K562 (cell line): Measurements from ENCODE around the gene SERPINE3. TPM values are rescaled to one million over a fixed set of nuclear protein-coding genes. Genes with fewer than 3 reads are reported as not detected.

ENCODE experiments used
- ATAC-seq: fragments of 200-7000 bp; cut with Tn5 transposase; 3 replicates; pipeline ENCODE4 v1.9.1; 2020; ENCODE audit warnings: moderate library complexity
- BruUV-seq: library from RNA; stranded (reverse); fragments of 400-500 nt; replicated peaks from 2 replicates; lab custom pipeline; 2021; lab: Mats Ljungman, UMichigan
- CTCF ChIA-PET: fragments of 300-600 bp; formaldehyde crosslinking; extraction: SDS; loops from one replicate; lab custom pipeline; 2021; ENCODE audit warnings: low intra/inter-chr PET ratio; lab: Yijun Ruan, JAX
- POLR2A ChIA-PET: fragments of 300-600, 350-650 bp; sonication (Branson Sonifier 250); formaldehyde crosslinking; extraction: SDS; loops from one replicate; lab custom pipeline; 2021; ENCODE audit warnings: antibody characterized with exemption, inconsistent platforms; lab: Yijun Ruan, JAX
- DNase-seq, 4 experiments: peaks; one replicate each; pipeline versions ENCODE4 v3.0.0 to v3.0.0-alpha.2; 2011 to 2018; ENCODE audit warnings: low spot score in 3 of 4, mixed read lengths in 3 of 4; ENCODE audit errors: extremely low read depth in 1 of 4
- FAIRE-seq: peaks from 2 replicates; lab custom pipeline; 2011; peaks lifted over from hg19 to GRCh38; lab: Jason Lieb, UNC
- H2AFZ ChIP-seq: 2 replicates; pipeline ENCODE4 v1.6.0; 2011; ENCODE audit warnings: low read depth, low read length, control low read depth, inconsistent platforms
- H3K27ac ChIP-seq: fragments of 200-600 bp; 3 replicates; pipeline ENCODE4 v1.8.0; 2011; ENCODE audit warnings: low read depth, mild to moderate bottlenecking, control low read depth, inconsistent platforms, low read length, moderate library complexity, mixed read lengths; ENCODE audit errors: extremely low read depth
- H3K27me3 ChIP-seq, 2 experiments: fragments of 300-600 bp in 1 of 2; 2 replicates in 1 of 2; 3 replicates in 1 of 2; pipeline versions ENCODE4 v1.6.0 to v1.8.0; 2011; ENCODE audit warnings: inconsistent platforms in 2 of 2, low read length in 2 of 2, mild to moderate bottlenecking in 1 of 2, mixed read lengths in 1 of 2, moderate library complexity in 1 of 2; ENCODE audit not compliant: control insufficient read depth in 2 of 2, insufficient read depth in 2 of 2
- H3K36me3 ChIP-seq: fragments of 300-600 bp; 3 replicates; pipeline ENCODE4 v1.8.0; 2011; ENCODE audit warnings: mild to moderate bottlenecking, low read length, inconsistent platforms; ENCODE audit not compliant: control insufficient read depth, insufficient read depth
- H3K4me1 ChIP-seq, 2 experiments: fragments of 200-600 bp in 1 of 2; replicated peaks in 1 of 2; 2 replicates in 1 of 2; 3 replicates in 1 of 2; pipeline versions ENCODE4 v1.5.1 to v1.8.0; 2011; ENCODE audit warnings: inconsistent platforms in 2 of 2, low read length in 2 of 2, mild to moderate bottlenecking in 1 of 2, mixed read lengths in 1 of 2, moderate library complexity in 1 of 2; ENCODE audit not compliant: control insufficient read depth in 2 of 2, insufficient read depth in 2 of 2
- H3K4me2 ChIP-seq: 2 replicates; pipeline ENCODE4 v1.6.1; 2011; ENCODE audit warnings: low read length, control low read depth, inconsistent platforms, mixed read lengths; ENCODE audit not compliant: insufficient read depth
- H3K4me3 ChIP-seq: fragments of 200-600 bp; sonication (generic), shearing (Covaris generic); 2 replicates; pipeline ENCODE4 v1.5.1; 2016; ENCODE audit warnings: control low read depth, inconsistent platforms
- H3K79me2 ChIP-seq: fragments of 200-600 bp; 3 replicates; pipeline ENCODE4 v1.8.0; 2011; ENCODE audit warnings: low read length, inconsistent platforms; ENCODE audit not compliant: control insufficient read depth, insufficient read depth
- H3K9ac ChIP-seq, 2 experiments: 2 replicates each; pipeline versions ENCODE4 v1.6.0 to v1.6.1; 2011; ENCODE audit warnings: low read depth in 2 of 2, low read length in 2 of 2, control low read depth in 1 of 2, inconsistent platforms in 1 of 2, mild to moderate bottlenecking in 1 of 2, mixed read lengths in 1 of 2; ENCODE audit not compliant: insufficient read depth in 1 of 2
- H3K9me1 ChIP-seq: one replicate; pipeline ENCODE4 v1.6.0; 2011; ENCODE audit warnings: inconsistent platforms, mild to moderate bottlenecking, low read length, moderate library complexity; ENCODE audit not compliant: control insufficient read depth, insufficient read depth
- H3K9me3 ChIP-seq: replicated peaks from 2 replicates; pipeline ENCODE4 v1.5.1; 2011; ENCODE audit warnings: low read depth, low read length, inconsistent platforms; ENCODE audit not compliant: control insufficient read depth, insufficient read depth
- H4K20me1 ChIP-seq: replicated peaks from 2 replicates; pipeline ENCODE4 v1.6.1; 2011; ENCODE audit warnings: low read length, inconsistent platforms, mixed read lengths; ENCODE audit not compliant: control insufficient read depth, insufficient read depth
- C11orf30 ChIP-seq: fragments of 450-650 bp; IDR thresholded peaks from 2 replicates; pipeline ENCODE4 v1.6.1; 2016; ENCODE audit warnings: low read depth, mild to moderate bottlenecking
- CBFB ChIP-seq: sonication (generic); formaldehyde crosslinking; IDR thresholded peaks from 2 replicates; pipeline ENCODE4 v1.4.0; 2020; ENCODE audit warnings: mild to moderate bottlenecking, missing genetic modification reagents
- CHD1 ChIP-seq: fragments of 200-600 bp; sonication (generic); IDR thresholded peaks from one replicate; pipeline ENCODE4 v1.6.1; 2012; ENCODE audit warnings: mild to moderate bottlenecking, moderate library complexity, low read length, inconsistent platforms
- L3MBTL2 ChIP-seq: fragments of 450-650 bp; IDR thresholded peaks from 2 replicates; pipeline ENCODE4 v1.6.1; 2016; ENCODE audit warnings: mild to moderate bottlenecking, moderate library complexity
- RBM34 ChIP-seq: fragments of 200-400 bp; formaldehyde crosslinking; IDR thresholded peaks from 2 replicates; pipeline ENCODE4 v1.6.1; 2018; ENCODE audit warnings: low read length, borderline replicate concordance; ENCODE audit not compliant: insufficient read depth
- SLC30A9 ChIP-seq: fragments of 250-450 bp; sonication (Bioruptor Pico); IDR thresholded peaks from 2 replicates; pipeline ENCODE4 v1.8.0; 2022; ENCODE audit warnings: mild to moderate bottlenecking, moderate library complexity
- SMARCA4 ChIP-seq: fragments of 450-650 bp; IDR thresholded peaks from 2 replicates; pipeline ENCODE4 v1.6.1; 2016
- SMARCE1 ChIP-seq: fragments of 450-650 bp; IDR thresholded peaks from 2 replicates; pipeline ENCODE4 v1.7.1; 2016; ENCODE audit warnings: mild to moderate bottlenecking
- SOX6 ChIP-seq: fragments of 450-650 bp; IDR thresholded peaks from 2 replicates; pipeline ENCODE4 v1.6.1; 2014; ENCODE audit warnings: mild to moderate bottlenecking
- ZNF23 ChIP-seq: fragments of 250-450 bp; sonication (Bioruptor Pico); IDR thresholded peaks from 2 replicates; pipeline ENCODE4 v1.4.0; 2020; ENCODE audit warnings: mild to moderate bottlenecking
- ZNF232 ChIP-seq: sonication (generic); formaldehyde crosslinking; IDR thresholded peaks from 2 replicates; pipeline ENCODE4 v1.8.0; 2022; ENCODE audit warnings: mild to moderate bottlenecking, missing genetic modification reagents
- ZNF274 ChIP-seq: IDR thresholded peaks from 2 replicates; pipeline ENCODE4 v1.6.1; 2011; ENCODE audit warnings: low read depth, mild to moderate bottlenecking, low read length, moderate library complexity, borderline replicate concordance
- ZNF408 ChIP-seq: fragments of 250-450 bp; sonication (Bioruptor Pico); IDR thresholded peaks from 2 replicates; pipeline ENCODE4 v1.4.0; 2020; ENCODE audit warnings: low read depth, mild to moderate bottlenecking, moderate library complexity
- ZNF561 ChIP-seq: fragments of 450-650 bp; formaldehyde crosslinking; conservative IDR thresholded peaks from 2 replicates; pipeline ENCODE4 v1.4.0; 2020; ENCODE audit warnings: mild to moderate bottlenecking, moderate library complexity
- WGBS: fragments of 100-300 bp; shearing (Covaris generic); methylation state at CpG from one replicate; pipeline ENCODE4 v1.1.6; 2016; ENCODE audit warnings: low coverage, mixed read lengths; ENCODE audit not compliant: insufficient coverage; ENCODE audit errors: missing lambda C conversion rate; 5-methylcytosine and 5-hydroxymethylcytosine counted together
- in situ Hi-C: fragments of 300-500 bp; cut with MboI; formaldehyde crosslinking; loops from 4 replicates; pipeline ENCODE4 v1.15.0; 2018; ENCODE audit warnings: inconsistent platforms, mixed read lengths
- intact Hi-C: fragments of 100-400 bp; cut with micrococcal nuclease; formaldehyde crosslinking; loops from 2 replicates; pipeline ENCODE4 v1.14.2; 2022
- polyA plus RNA-seq, 8 experiments: library from polyadenylated mRNA; depleted of rRNA in 4 of 8; stranded (reverse) in 5 of 8; unstranded in 3 of 8; fragments of >200 nt; fragmentation: Nextera tagmentation in 2 of 8; fragmentation: Illumina TruSeq in 1 of 8; extraction: Ambion mirVana in 2 of 8; extraction: Trizol in 1 of 8; gene quantifications; 2 replicates each; pipeline versions ENCODE4 v1.2.1 to v1.2.3, GENCODE V29; 2011 to 2014; ENCODE audit warnings: inconsistent platforms in 1 of 8, missing spikeins in 1 of 8
- total RNA-seq, 7 experiments: library from RNA; depleted of rRNA in 6 of 7; stranded (reverse); fragments of >200 nt in 6 of 7; fragmentation: Illumina TruSeq in 2 of 7; extraction: Trizol in 2 of 7; gene quantifications; 2 replicates each; pipeline versions ENCODE4 v1.2.1 to v1.2.3, GENCODE V29; 2011 to 2021; ENCODE audit warnings: low replicate concordance in 1 of 7
- TF ChIP-seq, protein P1 (sequence below): sonication (generic); formaldehyde crosslinking; IDR thresholded peaks from 2 replicates; pipeline ENCODE4 v1.8.1; 2022; ENCODE audit warnings: missing genetic modification reagents
- TF ChIP-seq, protein P2 (sequence below): fragments of 250-450 bp; sonication (Bioruptor Pico); IDR thresholded peaks from 2 replicates; pipeline ENCODE4 v1.8.0; 2021; ENCODE audit warnings: moderate library complexity, mild to moderate bottlenecking, inconsistent platforms
- TF ChIP-seq, protein P3 (sequence below): fragments of 250-450 bp; sonication (Bioruptor Pico); IDR thresholded peaks from 2 replicates; pipeline ENCODE4 v1.8.0; 2022; ENCODE audit warnings: moderate library complexity, mild to moderate bottlenecking, inconsistent platforms
- TF ChIP-seq, protein P4 (sequence below): sonication (generic); formaldehyde crosslinking; IDR thresholded peaks from 2 replicates; pipeline ENCODE4 v1.8.0; 2022; ENCODE audit warnings: mild to moderate bottlenecking, low read depth, missing genetic modification reagents

The SERPINE3 gene
- total and polyA plus RNA-seq, 9 of the 15 experiments (the other 6 are each of a cell fraction or from before 2014, with no cell fraction given), result not detected

DNA sequence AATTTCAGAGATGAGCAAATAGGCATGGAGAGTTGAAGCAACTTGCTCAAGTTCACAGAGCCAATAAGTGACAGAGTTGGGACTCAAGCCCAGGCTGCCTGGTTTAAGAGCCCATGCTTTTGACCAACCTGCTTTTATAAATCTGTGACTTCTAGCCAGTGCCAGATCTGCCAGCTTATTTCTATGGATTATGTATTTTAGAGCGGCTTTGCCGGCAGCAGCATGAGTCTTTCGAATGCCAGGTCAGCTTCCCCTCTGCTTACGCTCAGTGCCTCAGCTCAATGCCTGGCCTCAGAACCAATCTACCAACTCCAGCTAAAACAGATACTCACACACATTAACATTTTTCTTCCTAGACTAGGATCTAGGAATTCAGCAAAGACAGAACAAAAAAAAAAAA, 2.3 kb downstream of the SERPINE3 start:
- WGBS, result 11% methylated on average over 4 of the region's 4 CpGs
- no peak for DNase-seq
- no peak overlapping the region for H2AFZ ChIP-seq
- H3K9me3 ChIP-seq, result no peaks in the 10 kb centered on the region
- no peak for ATAC-seq
- peaks cover 7 to 51% of the 10 kb centered on the region in 2 experiments for H3K27me3 ChIP-seq
- H3K4me2 ChIP-seq, result no peak overlapping the region
- H3K4me3 ChIP-seq, result no peak overlapping the region
- BruUV-seq, result no TSS peak
- ChIA-PET CTCF (no interaction called here), POLR2A (interaction anchor here (1.1 kb wide), 1 partner anchor 13 kb away, joined by 4 read pairs; no protein-coding TSS in a partner anchor)
- intact Hi-C loops, result no loop called here
- TF ChIP-seq ZNF232, result no peak
- TF ChIP-seq, protein P1, sequence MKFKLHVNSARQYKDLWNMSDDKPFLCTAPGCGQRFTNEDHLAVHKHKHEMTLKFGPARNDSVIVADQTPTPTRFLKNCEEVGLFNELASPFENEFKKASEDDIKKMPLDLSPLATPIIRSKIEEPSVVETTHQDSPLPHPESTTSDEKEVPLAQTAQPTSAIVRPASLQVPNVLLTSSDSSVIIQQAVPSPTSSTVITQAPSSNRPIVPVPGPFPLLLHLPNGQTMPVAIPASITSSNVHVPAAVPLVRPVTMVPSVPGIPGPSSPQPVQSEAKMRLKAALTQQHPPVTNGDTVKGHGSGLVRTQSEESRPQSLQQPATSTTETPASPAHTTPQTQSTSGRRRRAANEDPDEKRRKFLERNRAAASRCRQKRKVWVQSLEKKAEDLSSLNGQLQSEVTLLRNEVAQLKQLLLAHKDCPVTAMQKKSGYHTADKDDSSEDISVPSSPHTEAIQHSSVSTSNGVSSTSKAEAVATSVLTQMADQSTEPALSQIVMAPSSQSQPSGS, result no peak
- TF ChIP-seq, protein P2, sequence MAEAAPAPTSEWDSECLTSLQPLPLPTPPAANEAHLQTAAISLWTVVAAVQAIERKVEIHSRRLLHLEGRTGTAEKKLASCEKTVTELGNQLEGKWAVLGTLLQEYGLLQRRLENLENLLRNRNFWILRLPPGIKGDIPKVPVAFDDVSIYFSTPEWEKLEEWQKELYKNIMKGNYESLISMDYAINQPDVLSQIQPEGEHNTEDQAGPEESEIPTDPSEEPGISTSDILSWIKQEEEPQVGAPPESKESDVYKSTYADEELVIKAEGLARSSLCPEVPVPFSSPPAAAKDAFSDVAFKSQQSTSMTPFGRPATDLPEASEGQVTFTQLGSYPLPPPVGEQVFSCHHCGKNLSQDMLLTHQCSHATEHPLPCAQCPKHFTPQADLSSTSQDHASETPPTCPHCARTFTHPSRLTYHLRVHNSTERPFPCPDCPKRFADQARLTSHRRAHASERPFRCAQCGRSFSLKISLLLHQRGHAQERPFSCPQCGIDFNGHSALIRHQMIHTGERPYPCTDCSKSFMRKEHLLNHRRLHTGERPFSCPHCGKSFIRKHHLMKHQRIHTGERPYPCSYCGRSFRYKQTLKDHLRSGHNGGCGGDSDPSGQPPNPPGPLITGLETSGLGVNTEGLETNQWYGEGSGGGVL (CRISPR knock-in tag), result no peak
- no peak for TF ChIP-seq SMARCE1
- no peak for TF ChIP-seq ZNF408 (CRISPR knock-in tag)
- TF ChIP-seq CBFB (CRISPR knock-in tag), result no peak
- TF ChIP-seq ZNF274, result no peak
- no peak for TF ChIP-seq ZNF23
- TF ChIP-seq CHD1, result no peak
- no peak for TF ChIP-seq L3MBTL2
- TF ChIP-seq RBM34, result no peak
- TF ChIP-seq, protein P3, sequence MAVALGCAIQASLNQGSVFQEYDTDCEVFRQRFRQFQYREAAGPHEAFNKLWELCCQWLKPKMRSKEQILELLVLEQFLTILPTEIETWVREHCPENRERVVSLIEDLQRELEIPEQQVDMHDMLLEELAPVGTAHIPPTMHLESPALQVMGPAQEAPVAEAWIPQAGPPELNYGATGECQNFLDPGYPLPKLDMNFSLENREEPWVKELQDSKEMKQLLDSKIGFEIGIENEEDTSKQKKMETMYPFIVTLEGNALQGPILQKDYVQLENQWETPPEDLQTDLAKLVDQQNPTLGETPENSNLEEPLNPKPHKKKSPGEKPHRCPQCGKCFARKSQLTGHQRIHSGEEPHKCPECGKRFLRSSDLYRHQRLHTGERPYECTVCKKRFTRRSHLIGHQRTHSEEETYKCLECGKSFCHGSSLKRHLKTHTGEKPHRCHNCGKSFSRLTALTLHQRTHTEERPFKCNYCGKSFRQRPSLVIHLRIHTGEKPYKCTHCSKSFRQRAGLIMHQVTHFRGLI (CRISPR knock-in tag), result no peak
- TF ChIP-seq, protein P4, sequence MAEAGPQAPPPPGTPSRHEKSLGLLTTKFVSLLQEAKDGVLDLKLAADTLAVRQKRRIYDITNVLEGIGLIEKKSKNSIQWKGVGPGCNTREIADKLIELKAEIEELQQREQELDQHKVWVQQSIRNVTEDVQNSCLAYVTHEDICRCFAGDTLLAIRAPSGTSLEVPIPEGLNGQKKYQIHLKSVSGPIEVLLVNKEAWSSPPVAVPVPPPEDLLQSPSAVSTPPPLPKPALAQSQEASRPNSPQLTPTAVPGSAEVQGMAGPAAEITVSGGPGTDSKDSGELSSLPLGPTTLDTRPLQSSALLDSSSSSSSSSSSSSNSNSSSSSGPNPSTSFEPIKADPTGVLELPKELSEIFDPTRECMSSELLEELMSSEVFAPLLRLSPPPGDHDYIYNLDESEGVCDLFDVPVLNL (CRISPR knock-in tag), result no peak
- TF ChIP-seq ZNF561 (CRISPR knock-in tag), result no peak
- TF ChIP-seq SMARCA4, result no peak
- no peak for TF ChIP-seq SOX6
- no peak for TF ChIP-seq C11orf30
- TF ChIP-seq SLC30A9, result no peak
- H3K9ac ChIP-seq, result no peak overlapping the region
- no peak for FAIRE-seq
- H3K4me1 ChIP-seq, result no peaks in the 10 kb centered on the region
- in situ Hi-C loops, result no loop called here
- no peaks in the 10 kb centered on the region for H3K9me1 ChIP-seq
- no peak overlapping the region for H3K27ac ChIP-seq
- no peaks in the 10 kb centered on the region for H3K79me2 ChIP-seq
- no peaks in the 10 kb centered on the region for H3K36me3 ChIP-seq
- H4K20me1 ChIP-seq, result no peaks in the 10 kb centered on the region; the same call in 1 of the 2 replicates
